B cell (primary cell): ENCODE results near the gene ACTL8.

ENCODE experiments used
- EZH2 ChIP-seq: IDR thresholded peaks from 2 replicates; pipeline ENCODE4 v1.6.1; 2012; ENCODE audit warnings: borderline replicate concordance, low read depth, mild to moderate bottlenecking, moderate library complexity, low read length; ENCODE audit not compliant: insufficient read depth, poor library complexity, severe bottlenecking
- TF ChIP-seq, protein P1 (sequence below): fragments of 200-600 bp; IDR thresholded peaks from one replicate; pipeline ENCODE4 v1.8.0; 2022; ENCODE audit warnings: antibody characterized with exemption, mild to moderate bottlenecking

- TF ChIP-seq, protein P1, sequence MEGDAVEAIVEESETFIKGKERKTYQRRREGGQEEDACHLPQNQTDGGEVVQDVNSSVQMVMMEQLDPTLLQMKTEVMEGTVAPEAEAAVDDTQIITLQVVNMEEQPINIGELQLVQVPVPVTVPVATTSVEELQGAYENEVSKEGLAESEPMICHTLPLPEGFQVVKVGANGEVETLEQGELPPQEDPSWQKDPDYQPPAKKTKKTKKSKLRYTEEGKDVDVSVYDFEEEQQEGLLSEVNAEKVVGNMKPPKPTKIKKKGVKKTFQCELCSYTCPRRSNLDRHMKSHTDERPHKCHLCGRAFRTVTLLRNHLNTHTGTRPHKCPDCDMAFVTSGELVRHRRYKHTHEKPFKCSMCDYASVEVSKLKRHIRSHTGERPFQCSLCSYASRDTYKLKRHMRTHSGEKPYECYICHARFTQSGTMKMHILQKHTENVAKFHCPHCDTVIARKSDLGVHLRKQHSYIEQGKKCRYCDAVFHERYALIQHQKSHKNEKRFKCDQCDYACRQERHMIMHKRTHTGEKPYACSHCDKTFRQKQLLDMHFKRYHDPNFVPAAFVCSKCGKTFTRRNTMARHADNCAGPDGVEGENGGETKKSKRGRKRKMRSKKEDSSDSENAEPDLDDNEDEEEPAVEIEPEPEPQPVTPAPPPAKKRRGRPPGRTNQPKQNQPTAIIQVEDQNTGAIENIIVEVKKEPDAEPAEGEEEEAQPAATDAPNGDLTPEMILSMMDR: no peak
- no peak for TF ChIP-seq EZH2
These were observed 107.0 kb downstream of the ACTL8 start for GRCh38 chr1:17862121-17862520.
